Kidney (tissue), 14 donors: ENCODE data around the gene RNF126. TPM values are rescaled to one million over a fixed set of nuclear protein-coding genes. Genes with fewer than 3 reads are reported as not detected.

Source experiments
- DNase-seq, 5 donors: peaks; one replicate each; pipeline ENCODE4 v3.0.0-alpha.2; 2013 to 2020
- FAIRE-seq: peaks from 2 replicates; lab custom pipeline; 2012; peaks lifted over from hg19 to GRCh38; lab: Jason Lieb, UNC
- H3K27ac ChIP-seq, 2 donors: one replicate each; pipeline ENCODE4 v1.7.0; 2013; ENCODE audit warnings: low read depth in 2 of 2, low read length in 2 of 2, inconsistent platforms in 1 of 2
- H3K27me3 ChIP-seq: one replicate; pipeline ENCODE4 v1.7.1; 2013; ENCODE audit warnings: low read length, inconsistent platforms; ENCODE audit not compliant: control insufficient read depth, insufficient read depth
- H3K36me3 ChIP-seq, 3 donors: one replicate each; pipeline versions ENCODE4 v1.7.0 to v1.7.1; 2013; ENCODE audit warnings: low read length in 3 of 3, control low read depth in 1 of 3, inconsistent platforms in 1 of 3; ENCODE audit not compliant: insufficient read depth in 3 of 3, control insufficient read depth in 2 of 3
- H3K4me1 ChIP-seq, 3 donors: one replicate each; pipeline versions ENCODE4 v1.7.0 to v1.7.1; 2013; ENCODE audit warnings: low read length in 3 of 3, inconsistent platforms in 1 of 3, low read depth in 1 of 3; ENCODE audit not compliant: control insufficient read depth in 2 of 3, insufficient read depth in 2 of 3
- H3K4me3 ChIP-seq, 3 donors: one replicate each; pipeline versions ENCODE4 v1.7.0 to v1.8.1; 2013; ENCODE audit warnings: low read length in 3 of 3, control low read depth in 1 of 3, inconsistent platforms in 1 of 3
- H3K9ac ChIP-seq, 3 donors: one replicate each; pipeline versions ENCODE4 v1.7.0 to v1.7.1; 2013; ENCODE audit warnings: low read length in 3 of 3, control low read depth in 1 of 3, inconsistent platforms in 1 of 3
- H3K9me3 ChIP-seq, 3 donors: one replicate each; pipeline versions ENCODE4 v1.7.0 to v1.7.1; 2013; ENCODE audit warnings: low read length in 3 of 3, control low read depth in 1 of 3, inconsistent platforms in 1 of 3; ENCODE audit not compliant: control insufficient read depth in 2 of 3, insufficient read depth in 1 of 3
- CTCF ChIP-seq: IDR thresholded peaks from 3 replicates; pipeline ENCODE4 v1.5.1; 2012; ENCODE audit warnings: mild to moderate bottlenecking, moderate library complexity, borderline replicate concordance; ENCODE audit not compliant: insufficient read depth; ENCODE audit errors: extremely low read depth
- intact Hi-C: fragments of 100-400 bp; cut with DNase I; formaldehyde crosslinking; loops from one replicate; pipeline ENCODE4 v1.11.1; 2022
- polyA plus RNA-seq: library from polyadenylated mRNA; stranded (reverse); fragments of 350-450 nt; fragmentation: Illumina TruSeq; extraction: RNeasy Lipid Tissue Mini Kit (QIAGEN cat#74804); gene quantifications from one replicate; pipeline ENCODE4 v1.2.3, GENCODE V29; 2014; ENCODE audit warnings: low read depth, low replicate concordance; ENCODE audit not compliant: insufficient read depth
- total RNA-seq: library from RNA; stranded (reverse); fragmentation: NEBNext Ultra II Directional; extraction: Animal tissue kit (Norgen Biotek cat#: 25700); gene quantifications from one replicate; pipeline ENCODE4 v1.2.1, GENCODE V29; 2021
- donor health status: control.
- donor health status: control.
- donor health status: control.
- donor health status: control.
- donor health status: control.
- donor health status: DM: yes; HTN: yes; CAD: no.
- donor health status: Normal renal cell carcinoma (clear cell type).

The RNF126 gene
- total and polyA plus RNA-seq, 2 donors from 2014 or later = 33.3 to 38.0 TPM

DNA sequence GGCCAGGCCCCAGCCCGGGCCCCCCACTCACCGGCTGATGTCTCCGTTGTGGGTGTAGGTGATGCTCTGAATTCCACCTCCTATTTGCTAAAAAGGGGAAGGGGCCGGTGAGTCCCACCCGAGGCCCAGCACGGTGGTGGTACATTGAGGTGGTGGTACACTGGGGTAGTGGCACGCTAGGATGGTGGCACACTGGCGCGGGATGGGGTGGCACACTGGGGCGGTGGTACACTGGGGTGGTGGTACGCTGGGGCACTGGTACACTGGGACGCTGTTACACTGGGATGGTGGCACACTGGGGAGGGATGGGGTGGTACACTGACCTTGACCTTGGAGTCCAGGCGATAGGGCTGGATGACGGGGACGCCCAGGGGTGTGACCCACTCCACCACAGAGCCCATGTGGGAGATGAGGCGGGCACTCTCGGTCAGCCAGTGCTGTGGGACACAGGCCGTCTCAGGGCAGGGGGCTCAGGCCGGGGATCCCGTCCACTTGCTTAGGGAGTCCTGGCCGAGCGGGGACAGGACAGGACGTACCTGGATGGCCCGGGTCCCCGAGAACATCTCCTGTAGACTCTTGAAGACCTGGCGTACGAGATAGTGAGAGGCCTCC is 44.2 kb downstream of the RNF126 start:
- H3K4me3 ChIP-seq = no peak overlapping the region
- no peaks in the 10 kb centered on the region for H3K36me3 ChIP-seq
- DNase-seq (no peak), FAIRE-seq (no peak)
- H3K27ac ChIP-seq = no peak overlapping the region
- H3K9me3 ChIP-seq = no peaks in the 10 kb centered on the region
- intact Hi-C loops = no loop called here
- no peaks in the 10 kb centered on the region for H3K4me1 ChIP-seq
- H3K9ac ChIP-seq = no peak overlapping the region
- no peaks in the 10 kb centered on the region for H3K27me3 ChIP-seq
- TF ChIP-seq CTCF = no peak

DNA sequence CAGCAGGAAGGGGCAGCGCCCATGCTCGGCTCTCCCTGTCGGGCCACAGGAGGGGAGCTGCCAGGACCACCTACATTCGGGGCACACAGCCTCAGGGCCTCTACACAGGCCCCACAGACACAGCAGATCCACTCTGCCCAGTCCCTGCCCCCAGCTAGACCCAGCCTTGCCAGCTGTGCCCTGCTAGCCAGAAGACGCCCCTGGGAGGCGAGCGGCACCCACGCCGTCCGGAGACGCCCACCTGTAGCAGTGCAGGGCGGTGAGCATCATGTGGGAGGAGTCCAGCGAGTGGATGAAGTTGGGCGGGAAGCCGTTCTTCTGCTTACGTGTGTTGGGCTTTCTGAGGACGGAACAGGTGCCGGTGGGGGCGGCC is 44.8 kb downstream of the RNF126 start:
- no peaks in the 10 kb centered on the region for H3K36me3 ChIP-seq
- no peak for FAIRE-seq
- intact Hi-C loops = no loop called here

DNA sequence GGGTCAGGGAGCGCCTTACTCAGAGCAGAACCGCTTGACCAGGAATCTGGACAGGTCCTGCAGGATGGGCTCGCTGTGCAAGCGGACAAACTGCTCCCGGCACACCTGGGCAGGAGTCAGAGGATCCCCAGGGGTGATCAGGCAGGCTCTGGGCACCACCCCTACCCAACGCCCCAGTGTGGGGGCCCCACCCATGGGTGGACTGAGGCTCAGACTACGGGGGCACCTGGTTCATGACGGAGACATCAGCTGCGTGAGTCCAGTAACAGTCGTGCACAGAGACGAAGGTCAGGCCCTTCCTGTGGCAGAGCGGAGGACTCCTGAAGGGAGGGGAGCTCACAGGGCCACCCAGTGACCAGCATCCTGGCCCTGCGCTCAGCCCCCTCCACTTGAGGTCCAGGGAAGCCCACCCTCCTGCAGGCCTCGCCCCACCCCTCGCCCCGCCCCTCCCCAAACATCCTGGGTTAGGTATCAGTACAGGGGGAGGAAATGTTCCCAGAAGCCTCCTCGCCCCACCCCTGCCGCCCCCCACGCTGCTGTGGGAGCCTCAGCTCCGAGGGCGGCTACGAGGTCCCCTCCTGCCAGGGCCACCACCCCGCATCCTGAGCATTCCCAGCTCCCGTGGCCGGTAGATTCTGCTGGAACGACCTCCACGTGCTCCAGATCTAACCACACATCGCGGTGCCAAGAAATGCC is 45.3 kb downstream of the RNF126 start:
- Histone ChIP-seq H3K27ac (no peak overlapping the region), H3K4me3 (no peak overlapping the region), H3K27me3 (no peaks in the 10 kb centered on the region), H3K9me3 (no peaks in the 10 kb centered on the region), H3K9ac (no peak overlapping the region), H3K36me3 (no peaks in the 10 kb centered on the region), H3K4me1 (no peaks in the 10 kb centered on the region)
- intact Hi-C loops = no loop called here
- no peak for DNase-seq
- no peak for FAIRE-seq
- no peak for TF ChIP-seq CTCF

More for the DNA sequence above, 44.8 kb downstream of the RNF126 start:
- no peak for TF ChIP-seq CTCF
- no peaks in the 10 kb centered on the region for H3K4me1 ChIP-seq
- H3K4me3 ChIP-seq = no peak overlapping the region
- no peak for DNase-seq
- no peak overlapping the region for H3K9ac ChIP-seq
- no peaks in the 10 kb centered on the region for H3K27me3 ChIP-seq
- no peak overlapping the region for H3K27ac ChIP-seq
- no peaks in the 10 kb centered on the region for H3K9me3 ChIP-seq
